SK-N-DZ (cell line): ENCODE data around the gene ITGAL.
A peak's percentile ranks its signal among the peaks of the same experiment; 100 is the strongest.

Source experiments
- DNase-seq: peaks from one replicate; pipeline ENCODE4 v3.0.0-alpha.2; 2015; ENCODE audit warnings: low spot score

Gene ITGAL

DNA sequence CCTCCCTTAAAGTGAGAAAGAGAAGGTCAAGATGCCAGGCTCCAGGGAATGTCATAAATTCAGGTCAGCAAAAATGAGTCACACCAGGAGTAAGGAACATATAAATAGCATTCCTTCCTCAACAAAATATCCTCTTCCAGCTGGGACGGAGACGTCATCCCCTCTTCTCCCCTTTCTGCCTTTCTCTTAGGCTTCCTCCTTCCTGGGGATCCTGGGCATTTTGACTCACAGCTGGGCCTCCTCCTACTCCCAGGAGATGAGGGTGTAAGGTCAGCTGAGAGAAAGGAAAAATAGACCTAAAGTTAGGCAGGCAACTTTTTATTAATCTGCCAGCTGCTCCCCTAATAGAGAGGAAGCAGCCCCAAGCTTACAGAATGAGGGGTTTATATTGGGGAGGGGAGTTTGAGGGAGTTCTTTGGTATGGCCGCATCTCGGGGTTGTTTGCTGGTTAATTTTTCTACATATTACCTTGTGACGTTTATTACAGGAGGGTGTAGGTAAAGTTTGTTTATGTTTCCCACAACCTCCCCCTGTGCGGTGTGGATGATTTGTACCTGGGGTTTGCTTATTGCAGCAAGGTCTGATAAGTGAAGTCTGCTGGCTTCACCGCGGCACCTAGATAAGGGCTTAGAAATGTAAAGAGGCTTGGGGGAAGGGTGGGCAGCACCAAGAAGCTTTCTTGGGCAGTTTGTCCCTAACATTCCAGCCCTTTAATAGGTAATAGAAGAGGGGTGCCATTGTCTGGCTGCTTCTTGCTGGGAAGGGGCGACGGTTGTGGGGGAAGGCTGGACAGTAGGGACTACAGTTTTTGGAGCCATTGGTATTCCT is 69.2 kb downstream of the ITGAL start:
- no peak for DNase-seq

DNA sequence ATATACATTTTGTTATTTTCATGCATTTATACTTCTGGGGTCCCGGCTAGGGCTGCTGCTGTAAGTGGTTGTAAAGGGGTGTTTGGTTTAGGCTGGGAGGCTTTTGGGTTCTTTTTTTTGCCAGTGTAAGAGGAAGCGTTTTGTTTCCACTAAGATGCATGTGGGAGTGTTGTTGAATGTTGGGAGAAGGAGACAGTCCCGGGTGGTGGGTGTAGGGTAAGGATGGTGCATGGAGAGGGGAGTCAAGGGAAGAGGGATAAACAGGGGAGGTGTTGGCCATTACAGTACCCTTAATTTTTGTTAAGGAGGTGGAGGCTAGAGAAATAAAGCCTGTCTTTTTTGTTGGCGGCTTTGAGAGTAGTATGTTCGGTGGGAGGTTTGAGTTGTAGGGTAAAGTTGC is 70.5 kb downstream of the ITGAL start:
- no peak for DNase-seq

DNA sequence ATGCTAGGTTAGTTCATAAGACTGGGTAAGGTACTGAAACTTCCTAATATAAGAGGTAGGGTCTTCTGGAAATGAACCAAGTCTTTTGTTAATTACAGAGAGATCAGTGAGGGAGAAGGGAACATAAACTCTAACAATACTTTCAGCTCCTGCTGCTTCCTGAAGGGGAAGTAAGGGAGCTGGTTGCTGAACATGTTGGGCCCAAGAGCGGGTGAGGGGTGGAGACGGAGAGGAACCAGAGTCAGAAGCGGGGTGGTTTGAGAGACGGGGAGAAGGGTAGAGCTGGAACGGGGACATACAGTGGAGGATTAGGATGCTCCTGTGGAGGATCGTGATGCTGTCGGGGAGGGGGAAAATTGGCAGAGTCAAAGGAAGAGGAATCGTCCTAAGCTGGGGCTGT is 73.6 kb downstream of the ITGAL start:
- DNase-seq: no peak

DNA sequence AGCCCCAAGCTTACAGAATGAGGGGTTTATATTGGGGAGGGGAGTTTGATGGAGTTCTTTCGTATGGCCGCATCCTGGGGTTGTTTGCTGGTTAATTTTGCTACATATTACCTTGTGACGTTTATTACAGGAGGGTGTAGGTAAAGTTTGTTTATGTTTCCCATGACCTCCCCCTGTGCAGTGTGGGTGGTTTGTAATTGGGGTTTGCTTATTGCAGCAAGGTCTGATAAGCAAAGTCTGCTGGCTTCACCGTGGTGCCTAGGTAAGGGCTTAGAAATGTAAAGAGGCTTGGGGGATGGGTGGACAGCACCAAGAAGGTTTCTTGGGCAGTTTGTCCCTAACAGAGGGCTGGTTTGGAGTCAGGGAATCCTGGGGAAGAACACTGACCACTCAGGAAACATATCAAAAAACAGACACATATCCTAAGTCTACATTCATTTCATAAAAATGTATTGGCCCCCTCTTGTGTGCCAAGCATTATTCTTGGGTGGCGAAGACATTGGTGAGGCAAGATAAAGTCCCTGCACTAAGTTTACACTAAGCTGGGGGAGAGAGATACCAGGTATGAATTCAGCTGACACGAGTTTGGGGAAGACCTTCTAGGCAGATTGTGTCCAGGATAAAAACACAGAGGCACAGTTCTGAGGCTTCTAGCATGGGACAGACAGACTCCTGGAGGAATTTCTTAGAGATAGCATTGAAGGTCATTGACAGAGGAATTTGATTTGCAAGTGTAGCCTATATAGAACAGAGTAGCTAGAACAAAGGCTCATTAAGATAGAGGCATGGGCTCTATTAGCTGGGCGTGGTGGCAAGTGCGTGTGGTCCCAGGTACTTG is 76.1 kb downstream of the ITGAL start:
- no peak for DNase-seq

DNA sequence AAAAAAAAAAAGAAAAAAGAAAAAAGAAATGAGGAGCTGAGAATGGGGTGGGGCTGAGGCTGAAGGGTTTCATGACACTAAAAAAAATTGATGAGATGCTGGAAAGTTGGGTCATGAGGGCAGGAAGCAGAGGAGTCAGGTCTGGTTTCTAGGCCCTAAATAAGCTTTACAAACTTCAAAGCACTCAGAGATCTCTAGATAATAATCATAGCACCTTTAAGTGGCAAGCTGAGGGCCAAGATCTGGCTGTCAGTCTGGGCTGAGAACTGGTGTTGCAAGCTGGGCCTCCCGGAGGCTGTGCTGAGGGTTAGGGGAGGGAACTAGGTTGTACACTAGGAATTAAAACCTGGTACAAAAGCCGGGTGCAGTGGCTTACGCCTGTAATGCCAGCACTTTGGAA is 79.2 kb downstream of the ITGAL start:
- no peak for DNase-seq

DNA sequence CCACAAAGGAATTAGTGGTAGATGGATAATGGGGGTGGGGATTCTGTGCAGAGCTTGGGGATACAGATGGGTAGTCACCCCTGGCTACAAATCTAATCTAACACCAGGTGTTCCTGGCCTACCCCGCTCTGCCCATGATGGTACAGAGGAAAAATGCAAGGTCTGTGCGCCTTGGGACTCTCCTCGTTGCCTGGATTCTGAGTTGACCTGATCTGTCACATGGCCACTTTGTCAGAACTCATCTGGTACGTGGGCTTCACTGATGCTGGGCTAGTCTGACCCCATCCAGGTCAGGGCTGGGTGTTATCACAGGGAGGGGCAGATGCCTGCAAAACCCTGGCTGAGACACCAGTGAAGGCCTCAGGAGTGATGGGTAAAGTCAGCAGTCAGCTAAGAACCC is 80.4 kb downstream of the ITGAL start:
- DNase-seq: no peak

DNA sequence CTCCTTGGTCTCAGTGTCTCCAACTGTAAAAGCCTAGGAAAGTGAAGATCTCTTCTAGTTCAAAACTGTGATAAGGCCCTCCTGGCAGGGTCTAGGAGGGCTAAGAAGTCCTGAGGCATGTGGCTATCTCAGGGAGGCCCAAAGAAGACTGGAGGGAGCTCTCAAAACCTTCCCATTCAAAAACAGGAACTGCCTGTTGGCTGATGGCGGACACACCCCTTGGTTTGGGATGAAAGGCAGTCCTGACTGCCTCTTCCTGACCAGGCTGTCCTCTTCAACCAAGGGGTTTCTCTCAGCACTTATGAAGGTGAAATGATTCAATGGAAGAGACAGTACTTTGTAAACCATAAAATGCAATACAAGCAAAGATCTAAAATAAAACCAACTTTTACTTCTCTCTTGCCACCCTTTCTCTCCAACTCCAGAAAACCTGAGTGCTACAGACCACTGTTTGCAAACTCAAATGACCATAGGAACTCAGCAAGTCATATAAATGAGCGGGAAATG is 80.9 kb downstream of the ITGAL start:
- no peak for DNase-seq

DNA sequence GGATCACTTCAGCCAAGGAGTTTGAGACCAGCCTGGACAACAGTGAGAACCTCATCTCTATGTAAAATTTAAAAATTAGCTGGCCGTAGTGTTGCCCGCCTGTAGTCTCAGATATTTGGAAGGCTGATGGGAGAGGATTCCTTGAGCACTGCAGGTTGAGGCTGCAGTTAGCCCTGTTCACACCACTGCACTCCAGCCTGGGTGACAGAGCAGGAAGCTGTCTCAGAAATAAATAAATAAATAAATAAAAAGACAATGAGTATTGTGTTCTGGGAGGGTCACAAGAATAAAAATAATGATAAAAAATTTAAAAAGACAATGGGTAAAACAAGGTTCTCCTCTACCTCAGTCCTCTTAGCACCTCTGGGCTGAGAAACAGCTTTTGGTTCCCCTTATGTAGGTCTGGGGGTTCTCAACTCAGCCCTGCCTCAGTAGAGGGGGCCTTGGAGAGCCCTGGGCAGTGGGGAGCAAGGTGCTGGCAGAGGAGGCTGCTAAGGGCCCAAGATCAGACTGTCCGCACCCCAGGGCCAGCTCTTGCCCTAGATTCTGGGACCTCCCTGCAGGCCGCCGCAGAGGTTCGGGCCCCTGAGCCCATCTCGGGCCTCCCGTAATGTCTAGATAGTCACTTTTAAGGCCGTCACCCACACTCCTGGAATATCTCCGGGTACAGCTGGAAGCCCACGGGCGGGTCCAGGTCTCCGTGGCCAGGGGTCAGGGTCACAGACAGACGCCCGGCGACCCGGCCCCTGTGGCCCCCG is 82.2 kb downstream of the ITGAL start:
- DNase-seq: no peak

DNA sequence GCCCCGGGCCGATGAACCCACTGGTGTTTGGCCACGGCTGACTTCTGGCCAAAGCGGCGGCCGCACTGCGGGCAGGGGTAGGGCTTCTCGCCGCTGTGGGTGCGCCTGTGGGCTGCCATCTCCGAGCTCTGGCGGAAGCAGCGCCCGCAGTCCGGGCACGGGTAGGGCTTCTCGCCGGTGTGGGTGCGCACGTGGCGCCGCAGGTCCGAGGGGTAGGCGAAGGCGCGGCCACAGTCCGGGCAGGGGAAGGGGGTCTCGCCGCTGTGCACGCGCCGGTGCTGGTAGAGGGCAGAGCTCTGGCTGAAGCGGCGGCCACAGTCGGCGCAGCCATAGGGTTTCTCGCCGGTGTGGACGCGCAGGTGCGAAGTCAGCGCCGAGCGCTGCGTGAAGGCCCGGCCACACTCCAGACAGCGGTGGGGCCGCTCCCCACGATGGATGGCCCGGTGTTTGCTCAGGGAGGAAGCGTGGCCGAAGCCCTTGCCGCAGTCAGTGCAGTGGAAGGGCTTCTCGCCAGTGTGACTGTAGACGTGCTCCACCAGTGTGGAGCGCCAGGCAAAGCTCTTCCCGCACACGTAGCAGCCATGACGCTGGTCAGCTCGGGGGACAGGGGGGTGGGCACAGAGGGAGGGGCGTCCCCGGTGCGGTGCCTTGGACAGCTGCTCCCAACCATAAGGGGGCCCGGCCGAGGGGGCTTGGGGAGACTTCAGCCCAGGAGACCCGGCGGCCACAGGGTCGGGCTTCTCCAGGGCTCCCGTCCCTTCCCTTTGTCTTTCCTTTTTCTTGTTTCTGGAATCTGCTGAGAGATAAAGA is 83.0 kb downstream of the ITGAL start:
- no peak for DNase-seq

DNA sequence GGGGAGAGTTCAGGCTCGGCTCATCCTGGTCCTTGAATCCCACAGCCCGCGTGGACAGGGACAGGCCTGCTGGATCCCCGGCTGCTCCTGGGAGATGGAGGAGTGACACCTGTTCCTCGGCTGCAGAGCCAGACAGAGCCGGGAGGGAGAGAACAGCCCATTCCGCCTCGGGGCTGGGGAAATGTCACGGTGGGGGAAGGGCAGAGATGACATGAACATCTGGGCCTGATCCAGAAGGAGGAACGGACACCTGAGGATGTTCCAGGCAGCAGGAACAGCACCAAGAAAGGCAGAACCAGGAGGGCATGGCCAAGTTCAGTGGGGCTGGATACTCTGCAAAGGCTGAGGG is 83.6 kb downstream of the ITGAL start:
- DNase-seq: no peak

DNA sequence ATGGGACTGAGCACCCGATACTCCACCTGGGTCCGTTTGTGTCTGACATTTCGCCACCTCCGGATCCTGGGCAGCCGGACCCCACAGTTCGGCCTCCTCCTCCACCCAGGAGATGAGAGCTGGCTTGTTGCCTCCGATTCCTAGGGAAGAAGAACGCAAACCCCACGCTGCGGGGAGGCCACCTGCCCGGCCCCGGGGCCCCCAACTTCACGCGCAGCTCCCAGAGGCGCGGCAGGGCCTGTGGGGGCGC is 85.1 kb downstream of the ITGAL start:
- DNase-seq: no peak

DNA sequence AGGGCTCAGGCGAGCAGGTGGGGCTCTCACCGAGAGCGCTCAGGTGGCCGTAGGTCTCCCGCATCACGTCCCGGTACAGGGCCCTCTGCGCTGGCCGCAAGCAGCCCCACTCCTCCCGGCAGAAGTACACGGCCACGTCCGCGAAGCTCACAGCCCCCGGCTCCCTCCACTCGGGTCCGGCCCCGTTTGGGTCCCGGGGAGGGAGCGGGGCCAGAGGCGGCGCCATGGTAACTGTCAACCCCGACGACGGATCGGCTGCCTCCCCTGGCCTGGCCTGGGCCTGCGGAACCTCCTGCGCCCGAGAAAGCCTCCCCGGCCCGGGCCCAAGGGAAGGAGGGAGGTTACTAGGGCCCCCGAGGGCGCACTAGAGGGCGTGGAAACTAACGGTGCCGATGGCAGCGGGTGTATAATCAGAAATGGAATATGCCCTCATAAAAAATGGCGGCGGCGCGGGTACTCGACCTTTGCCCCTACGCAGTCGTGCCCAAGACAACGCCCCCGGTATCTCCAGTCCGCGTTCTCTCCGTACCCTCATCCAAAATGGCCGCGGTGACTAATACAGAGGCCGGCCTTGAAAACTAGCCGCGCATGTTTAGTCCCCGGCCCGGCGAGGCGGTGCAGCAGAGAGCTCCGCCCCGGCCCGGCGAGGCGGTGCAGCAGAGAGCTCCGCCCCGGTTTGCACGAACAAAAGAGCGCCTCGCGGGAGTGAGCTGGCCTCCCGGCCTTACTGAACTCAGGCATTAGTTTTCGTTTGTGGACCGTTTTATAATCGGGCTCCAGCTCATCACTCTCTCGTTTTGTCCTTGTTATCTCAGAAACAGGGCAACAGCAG is 85.6 kb downstream of the ITGAL start, which contains the start of gene ZNF764:
TSS of gene ZNF764 (minus strand) at position 418 of the 832 bp plus-strand sequence. CDS start at position 226, 192 bp downstream.
- peak; percentile 98 for DNase-seq

DNA sequence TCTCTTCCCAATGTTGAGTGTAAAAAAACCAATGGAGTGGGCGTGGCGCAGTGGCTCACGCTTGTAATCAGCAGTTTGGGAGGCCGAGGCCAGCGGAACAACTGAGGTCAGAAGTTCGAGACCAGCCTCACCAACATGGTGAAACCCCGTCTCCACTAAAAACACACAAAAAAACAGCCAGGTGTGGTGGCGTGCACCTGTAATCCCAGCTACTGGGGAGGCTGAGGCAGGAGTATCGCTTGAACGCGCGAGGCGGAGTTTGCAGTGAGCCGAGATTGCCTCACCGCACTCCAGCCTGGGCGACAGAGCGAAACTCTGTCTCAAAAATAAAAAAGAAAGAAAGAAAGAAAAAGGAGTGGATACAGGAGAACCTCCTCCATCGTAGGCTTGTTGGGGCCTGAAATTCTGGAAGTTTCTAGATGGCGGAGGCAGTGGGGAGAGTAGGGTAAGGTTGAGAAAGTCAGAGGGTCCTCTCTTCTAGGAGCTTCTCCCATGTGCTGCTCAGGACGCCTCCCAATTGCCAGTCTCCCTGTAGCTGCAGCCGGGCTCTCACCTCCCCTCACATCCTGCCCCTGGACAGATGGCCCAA is 86.3 kb downstream of the ITGAL start:
- no peak for DNase-seq

DNA sequence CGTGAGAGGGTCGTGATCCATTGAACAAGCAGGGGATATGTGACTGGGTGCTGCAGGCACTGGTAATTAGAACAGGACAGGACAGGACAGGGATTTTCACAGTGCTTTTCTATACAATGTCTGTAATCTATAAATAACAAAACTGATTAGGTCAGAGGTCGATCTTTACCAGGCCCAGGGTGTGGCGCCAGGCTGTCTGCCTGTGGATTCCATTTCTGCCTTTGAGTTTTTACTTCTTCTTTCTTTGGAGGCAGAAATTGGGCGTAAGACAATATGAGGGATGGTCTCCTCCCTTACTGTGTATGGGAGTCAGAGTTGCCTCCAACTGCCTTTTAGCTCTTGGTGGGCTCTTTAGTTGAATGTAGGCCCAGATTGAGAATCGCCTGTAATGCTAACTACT is 87.1 kb downstream of the ITGAL start:
- no peak for DNase-seq

DNA sequence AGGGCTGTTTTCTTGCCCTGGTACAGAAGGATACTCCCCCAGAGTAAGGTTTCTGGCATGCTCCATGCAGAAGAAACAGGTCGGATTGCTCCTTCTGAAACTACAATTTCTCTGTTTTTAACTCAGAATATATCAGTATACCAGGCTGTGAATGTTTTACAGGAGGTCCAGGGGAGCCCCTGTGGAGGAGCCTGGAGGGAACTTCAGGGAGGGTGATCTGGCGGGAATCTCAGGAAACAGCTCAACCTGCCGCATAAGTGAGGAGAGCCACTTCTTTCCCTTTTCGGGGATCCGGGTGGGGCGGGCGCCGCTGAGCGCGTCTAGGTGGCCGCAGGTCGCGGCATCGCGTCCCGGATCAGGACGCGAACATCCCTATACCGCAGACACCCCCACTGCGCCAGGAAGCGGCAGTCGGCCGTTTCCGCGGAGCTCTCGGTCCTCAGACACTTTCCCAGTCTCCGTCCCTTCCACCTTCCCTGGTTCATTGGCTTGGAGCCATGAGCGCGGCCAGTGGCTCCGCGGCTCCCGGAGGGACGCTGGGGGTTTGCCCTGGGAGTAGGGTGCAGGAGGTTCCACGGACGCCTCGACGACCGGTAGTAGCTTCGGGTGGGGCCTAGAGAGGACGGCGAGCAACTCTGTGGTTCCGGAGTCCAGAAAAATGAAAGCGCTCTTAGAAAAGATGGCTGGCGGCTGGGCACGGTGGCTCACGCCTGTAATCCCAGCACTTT is 88.7 kb downstream of the ITGAL start:
- no peak for DNase-seq

DNA sequence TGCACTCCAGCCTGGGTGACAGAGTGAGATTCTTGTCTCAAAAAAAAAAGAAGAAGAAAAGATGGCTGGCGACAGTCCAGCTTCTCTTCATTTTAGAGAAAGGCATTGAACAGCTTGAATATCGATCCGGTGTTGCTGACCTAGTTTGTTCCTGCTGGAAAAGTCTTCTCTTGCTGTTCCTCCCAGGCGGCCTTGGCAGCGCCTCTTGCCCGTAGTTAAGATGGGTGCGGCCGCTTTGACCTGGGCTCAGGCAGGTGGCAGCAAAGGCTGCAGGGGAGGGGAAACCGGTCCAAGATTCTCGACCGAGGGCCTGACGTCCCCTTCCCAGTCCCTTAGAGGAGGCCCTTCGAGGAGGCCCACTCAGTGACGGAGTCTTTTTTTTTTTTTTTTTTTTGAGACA is 89.5 kb downstream of the ITGAL start:
- no peak for DNase-seq

DNA sequence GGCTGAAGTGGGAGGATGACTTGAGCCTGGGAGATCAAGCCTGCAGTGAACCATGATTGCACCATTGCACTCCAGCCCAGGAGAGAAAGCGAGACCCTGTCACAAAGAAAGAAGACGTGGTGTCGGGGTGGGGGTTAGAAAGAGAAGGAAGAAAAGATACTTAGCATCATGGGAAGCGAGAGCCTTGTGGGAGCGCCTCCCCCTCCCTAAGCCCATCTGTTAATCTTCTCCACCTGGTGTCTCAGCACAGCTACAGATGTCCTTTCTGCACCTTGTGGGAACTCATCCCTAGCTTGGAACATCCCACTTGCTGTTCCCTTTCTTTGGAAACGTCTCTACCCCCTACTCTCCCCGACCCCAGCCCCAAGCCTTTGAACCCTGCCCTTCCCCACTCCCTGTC is 93.0 kb downstream of the ITGAL start:
- no peak for DNase-seq

DNA sequence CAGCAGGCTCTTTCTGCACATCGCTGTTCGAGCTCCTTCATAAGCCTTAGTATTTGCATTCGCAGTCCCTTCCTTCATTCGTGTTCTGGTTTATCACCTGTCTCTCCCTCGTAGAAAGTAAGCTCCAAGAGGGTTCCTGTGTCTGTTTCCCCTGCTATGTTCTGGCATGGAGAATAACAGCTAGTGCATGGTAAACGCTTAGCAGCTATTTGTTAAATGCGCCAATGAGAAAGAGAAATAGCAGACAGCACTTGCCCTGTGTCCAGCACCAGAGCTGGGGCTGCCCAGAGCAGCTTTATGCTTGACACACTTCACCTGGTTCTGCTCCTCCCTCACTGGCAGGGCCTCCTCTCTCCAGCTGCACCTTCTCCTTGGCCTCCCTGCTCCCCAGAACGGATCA is 93.4 kb downstream of the ITGAL start:
- DNase-seq: no peak

DNA sequence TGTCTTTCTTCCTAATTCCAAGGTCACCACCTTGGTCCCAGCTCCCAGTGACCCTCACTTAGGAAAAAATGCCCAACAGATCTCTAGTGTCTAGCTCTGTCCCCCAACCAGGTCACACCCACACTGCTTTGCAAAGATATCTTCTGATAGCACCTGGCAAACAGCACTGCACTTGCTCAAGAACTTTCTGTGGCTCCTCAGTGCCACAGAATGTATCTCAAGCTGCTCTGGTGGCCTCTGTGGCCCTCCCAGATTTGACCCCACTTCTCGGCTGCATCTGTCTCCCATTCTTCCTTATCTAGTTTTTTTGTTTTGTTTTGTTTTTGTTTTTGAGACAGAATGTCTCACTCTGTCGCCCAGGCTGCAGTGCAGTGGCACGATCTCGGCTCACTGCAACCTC is 94.0 kb downstream of the ITGAL start:
- DNase-seq: no peak
